T47D (cell line): Measurements from ENCODE around the gene GINS2.
A peak's percentile ranks its signal among the peaks of the same experiment; 100 is the strongest.

Source experiments
- DNase-seq, 2 experiments: peaks; one replicate each; pipeline versions ENCODE4 v3.0.0 to v3.0.0-alpha.2; 2011 to 2012; ENCODE audit warnings: low read depth in 1 of 2, low spot score in 1 of 2
- JUND ChIP-seq: IDR thresholded peaks from 2 replicates; pipeline ENCODE4 v1.6.1; 2012; ENCODE audit warnings: low read depth
- in situ Hi-C: cut with HindIII; loops from 2 replicates; pipeline ENCODE4 v1.10.0; 2016; ENCODE audit warnings: low sequenced_read_pairs, low pct_unique_long_range_greater_than_20kb

Gene GINS2

DNA sequence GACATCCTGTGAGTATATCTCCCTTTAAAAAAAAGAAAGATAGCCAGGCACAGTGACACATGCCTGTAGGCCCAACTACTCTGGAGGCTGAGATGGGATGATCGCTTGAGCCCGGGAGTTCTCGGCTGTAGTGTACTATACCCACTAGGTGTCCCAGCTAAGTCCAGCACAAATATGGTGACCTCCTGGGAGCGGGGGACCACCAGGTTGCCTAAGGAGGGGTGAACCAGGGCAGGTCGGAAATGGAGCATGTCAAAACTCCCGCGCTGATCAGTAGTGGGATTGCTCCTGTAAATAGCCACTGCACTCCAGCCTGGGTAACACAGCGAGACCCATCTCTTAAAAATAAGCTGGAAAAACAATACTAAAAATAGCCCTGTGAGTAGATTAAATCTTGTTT lies 29.4 kb downstream of the GINS2 start:
- in situ Hi-C loops, result no loop called here
- no peak for TF ChIP-seq JUND
- no peak for DNase-seq

DNA sequence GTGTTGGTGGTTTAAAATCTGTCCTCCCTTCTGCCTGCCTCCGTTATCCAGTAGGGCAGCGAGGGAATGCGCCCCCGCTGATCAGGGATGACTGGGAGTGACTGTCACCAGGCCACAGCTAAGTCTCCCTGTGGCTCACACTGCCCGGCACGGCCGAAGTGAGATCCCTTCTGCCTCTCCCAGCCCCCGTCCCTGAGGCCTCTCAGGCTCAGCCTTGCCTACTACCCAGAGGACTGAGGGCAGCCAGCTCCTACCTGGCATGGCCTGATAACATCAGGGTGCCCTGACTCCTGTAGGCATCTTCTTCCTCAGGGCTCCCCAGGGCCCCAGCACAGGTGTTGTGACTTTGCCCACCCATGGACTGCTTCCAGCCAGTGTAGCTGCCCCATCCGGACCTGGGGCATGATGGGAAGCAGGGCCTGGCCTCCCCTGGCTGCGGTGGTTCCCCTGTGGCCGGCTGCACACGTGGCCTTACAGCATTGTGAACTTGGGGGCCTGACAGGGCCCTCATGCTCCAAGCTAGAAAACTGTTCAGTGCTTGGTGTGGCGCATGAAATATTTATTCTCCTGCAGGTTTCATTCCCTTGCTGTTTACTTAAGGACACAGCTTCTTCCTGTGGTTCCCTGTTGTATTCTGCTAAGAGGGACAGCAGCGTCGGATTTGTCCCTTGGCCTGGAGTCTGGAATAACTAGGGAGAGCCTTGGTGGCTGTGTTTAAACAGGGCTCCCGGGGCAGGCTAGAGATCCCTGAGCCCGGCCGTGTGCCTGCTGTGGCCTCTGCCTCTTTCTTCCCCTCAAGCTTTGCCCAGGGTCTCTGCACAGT lies 30.0 kb downstream of the GINS2 start:
- TF ChIP-seq JUND, result no peak
- in situ Hi-C loops, result no loop called here
- DNase-seq, result peak; percentile 74 to 84

GRCh38 chr16:85657996-85658395 lies 30.8 kb downstream of the GINS2 start:
- TF ChIP-seq JUND, result no peak
- in situ Hi-C loops, result no loop called here

DNA sequence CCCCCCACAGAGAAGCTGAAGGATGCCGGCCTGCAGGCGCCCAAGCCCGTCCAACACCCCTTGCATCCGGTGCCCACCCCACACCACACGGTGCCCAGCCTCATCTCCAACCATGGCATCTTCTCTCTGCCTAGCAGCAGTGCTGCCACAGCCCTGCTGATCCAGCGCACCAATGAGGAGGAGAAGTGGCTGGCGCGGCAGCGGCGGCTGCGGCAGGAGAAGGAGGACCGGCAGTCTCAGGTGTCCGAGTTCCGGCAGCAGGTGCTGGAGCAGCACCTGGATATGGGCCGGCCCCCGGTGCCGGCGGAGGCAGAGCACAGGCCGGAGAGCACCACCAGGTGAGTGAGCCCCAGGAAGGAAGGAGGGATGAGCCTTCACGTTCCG lies 31.5 kb downstream of the GINS2 start:
- in situ Hi-C loops, result no loop called here
- no peak for TF ChIP-seq JUND
- DNase-seq, result no peak

More at GRCh38 chr16:85657996-85658395, 30.8 kb downstream of the GINS2 start:
- no peak for DNase-seq

GRCh38 chr16:85656351-85657266 lies 32.1 kb downstream of the GINS2 start:
- in situ Hi-C loops, result no loop called here
- no peak for TF ChIP-seq JUND
- DNase-seq, result no peak

DNA sequence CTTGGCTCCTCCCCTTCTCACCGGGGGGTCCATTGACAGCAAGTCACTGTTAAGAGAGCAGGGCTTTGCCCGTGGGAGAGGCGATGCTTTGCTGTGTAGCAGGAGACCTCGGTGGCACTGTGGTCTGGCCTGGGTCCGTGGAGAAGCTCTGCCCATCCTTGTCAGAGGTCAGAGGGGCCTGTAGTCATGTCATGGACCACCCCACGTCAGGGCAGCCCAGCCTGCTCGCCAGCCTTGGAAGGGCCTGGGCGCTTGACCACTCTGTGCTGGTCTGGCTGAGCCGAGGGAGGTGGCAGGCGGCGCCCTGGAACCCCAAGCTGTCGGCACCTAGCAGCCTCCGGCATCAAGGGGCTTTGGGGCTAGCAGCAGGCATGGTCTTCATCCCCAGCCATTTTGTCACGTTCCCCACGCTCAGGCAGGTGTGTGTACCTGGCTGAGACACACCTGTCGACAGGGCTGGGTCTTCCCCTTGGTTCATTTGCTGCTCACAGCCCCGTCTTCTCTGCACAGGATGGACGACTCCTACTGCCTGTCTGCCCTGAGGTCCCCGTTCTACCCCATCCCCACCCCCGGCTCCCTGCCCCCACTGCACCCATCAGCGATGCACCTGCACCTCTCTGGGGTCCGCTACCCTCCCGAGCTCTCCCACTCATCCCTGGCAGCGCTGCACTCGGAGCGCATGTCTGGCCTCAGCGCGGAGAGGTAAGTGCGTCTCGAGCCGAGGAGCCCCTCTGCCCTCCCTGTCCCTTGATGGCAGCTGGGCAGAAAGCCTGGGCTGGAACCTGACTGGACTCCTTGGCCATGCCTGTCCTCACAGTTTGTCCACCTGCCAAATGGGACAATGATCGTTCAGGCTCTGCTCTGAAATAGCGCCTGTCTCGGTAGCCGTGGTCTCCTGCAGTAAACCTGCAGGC lies 33.3 kb downstream of the GINS2 start:
- no peak for TF ChIP-seq JUND
- DNase-seq, result no peak
- in situ Hi-C loops, result no loop called here

DNA sequence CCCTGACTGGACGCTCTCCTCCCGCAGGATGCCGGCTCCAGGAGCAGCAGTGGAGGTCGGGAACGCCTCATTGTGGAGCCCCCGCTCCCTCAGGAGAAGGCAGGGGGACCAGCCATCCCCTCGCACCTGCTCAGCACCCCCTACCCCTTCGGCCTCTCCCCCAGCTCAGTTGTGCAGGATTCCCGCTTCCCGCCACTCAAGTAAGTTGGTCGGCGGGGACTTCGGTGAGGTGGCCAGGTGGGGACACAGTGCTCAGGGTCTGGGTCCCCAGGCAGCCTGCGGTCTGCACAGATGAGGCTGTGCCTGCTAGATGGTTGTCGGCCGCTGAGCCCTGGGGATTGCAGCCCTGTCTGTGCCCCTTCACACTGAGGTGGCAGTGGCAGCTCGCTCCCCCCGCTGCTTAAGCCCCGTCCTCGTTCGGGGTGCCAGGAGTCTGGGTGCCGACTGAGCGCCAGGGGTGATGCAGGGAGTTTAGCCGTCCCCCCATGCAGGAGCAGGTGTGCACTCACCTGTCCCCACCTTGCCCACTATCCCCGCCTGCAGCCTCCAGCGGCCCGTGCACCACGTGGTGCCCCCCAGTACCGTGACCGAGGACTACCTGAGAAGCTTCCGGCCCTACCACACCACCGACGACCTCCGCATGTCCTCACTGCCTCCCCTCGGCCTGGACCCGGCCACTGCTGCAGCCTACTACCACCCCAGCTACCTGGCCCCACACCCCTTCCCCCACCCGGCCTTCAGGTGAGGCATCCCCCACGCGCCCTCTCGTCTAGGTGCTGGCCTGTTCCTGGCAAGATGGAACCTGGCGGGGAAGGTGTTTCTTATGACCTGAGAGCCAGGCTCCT lies 34.3 kb downstream of the GINS2 start:
- TF ChIP-seq JUND, result no peak
- in situ Hi-C loops, result no loop called here
- no peak for DNase-seq

GRCh38 chr16:85653290-85653891 lies 35.4 kb downstream of the GINS2 start:
- no peak for TF ChIP-seq JUND
- in situ Hi-C loops, result no loop called here
- DNase-seq, result no peak

DNA sequence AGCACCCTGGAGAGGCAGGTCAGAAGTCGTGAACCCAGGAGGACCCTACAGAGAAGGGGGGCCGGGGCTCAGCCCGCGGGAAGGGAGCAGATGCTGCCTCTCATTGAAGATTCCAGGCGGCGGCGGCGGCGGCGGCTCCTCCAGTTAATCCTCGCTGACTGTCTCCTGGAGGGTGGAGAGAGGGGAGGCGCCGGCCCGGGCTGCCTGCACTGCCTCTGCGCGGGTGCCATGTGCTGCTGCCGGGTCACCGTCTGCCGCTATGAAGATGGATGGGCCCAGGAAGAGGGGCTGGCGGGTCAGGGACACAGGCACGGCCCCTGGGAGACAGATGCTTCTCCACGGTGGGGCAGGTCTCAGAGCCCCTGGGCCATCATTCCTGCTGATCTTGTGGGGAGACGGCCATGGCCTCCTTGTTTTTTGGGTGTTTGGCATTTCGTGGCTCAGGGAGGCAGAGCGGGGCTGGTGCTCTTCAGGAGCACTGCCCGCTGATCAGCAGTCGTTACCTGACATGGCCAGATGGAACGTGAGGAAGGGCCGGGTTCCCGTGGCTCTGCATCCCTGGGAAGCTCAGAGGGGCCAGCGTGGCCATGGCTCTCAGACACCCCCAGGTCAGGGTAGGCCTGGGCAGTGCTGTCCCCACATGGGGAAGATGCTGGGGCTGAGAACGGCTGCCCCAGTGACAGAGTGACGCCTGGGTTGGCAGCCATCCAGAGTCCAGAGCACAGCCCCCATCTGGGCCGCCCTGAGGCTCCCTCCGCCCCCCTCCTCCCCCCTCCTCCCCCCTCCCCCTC lies 36.1 kb downstream of the GINS2 start:
- DNase-seq, result peak; percentile 66 to 87
- no peak for TF ChIP-seq JUND
- in situ Hi-C loops, result no loop called here

GRCh38 chr16:85651629-85652430 lies 36.9 kb downstream of the GINS2 start:
- DNase-seq, result peak in 1 of 2 experiments; percentile 68
- in situ Hi-C loops, result no loop called here
- TF ChIP-seq JUND, result no peak
